ENCODE results near the gene FAM25C.
"Not testable (repeated sequence)": the region's sequence is repeated elsewhere in the genome, so short reads cannot be mapped to it uniquely, and the experiment has no call there.

Gene FAM25C

DNA sequence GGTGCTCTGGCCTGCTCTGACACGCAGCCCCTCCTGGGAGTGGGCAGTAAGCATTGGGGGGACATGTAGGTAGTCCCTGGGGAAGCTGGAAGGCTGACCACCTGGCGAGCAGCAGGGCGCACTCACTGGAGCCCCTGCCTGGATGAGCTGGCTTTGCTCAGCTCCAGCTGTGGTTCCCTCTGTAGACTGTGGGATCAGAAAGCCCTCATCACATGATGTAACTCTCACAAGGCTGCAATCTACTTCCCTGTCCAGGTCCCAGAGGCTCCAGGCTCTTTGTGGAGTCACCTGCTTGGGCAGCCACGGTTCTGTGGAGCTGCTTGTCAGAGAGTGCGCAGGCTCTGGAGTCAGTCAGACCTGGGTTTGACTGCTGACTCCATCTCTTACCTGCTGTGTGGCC is 36.8 kb downstream of the FAM25C start:
- H3K4me3 ChIP-seq (ENCODE audit: low read depth, low read length); DNase-seq (ENCODE audit: low read depth): not testable (repeated sequence)

DNA sequence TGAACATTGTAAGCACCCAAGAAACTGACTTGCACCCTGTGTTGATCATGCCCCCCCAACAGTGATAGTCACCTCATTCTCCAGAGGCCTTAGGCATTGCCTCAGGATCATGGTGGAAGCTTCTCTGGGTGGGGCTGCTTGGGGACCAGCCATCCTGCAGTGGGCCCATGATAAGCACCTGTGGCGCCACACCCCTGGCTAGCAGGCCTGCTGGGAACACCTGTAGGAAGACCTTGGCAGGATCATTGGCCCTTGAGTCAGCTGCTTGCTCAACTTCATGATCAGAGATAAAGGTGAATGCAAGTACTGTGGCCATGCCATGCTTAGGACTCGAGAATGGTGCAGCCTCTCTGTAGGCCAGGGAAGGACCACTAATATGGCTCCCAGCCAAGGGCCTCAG is 38.9 kb downstream of the FAM25C start:
- not testable (repeated sequence) for H3K4me3 ChIP-seq (ENCODE audit: low read depth, low read length); DNase-seq (ENCODE audit: low read depth)

DNA sequence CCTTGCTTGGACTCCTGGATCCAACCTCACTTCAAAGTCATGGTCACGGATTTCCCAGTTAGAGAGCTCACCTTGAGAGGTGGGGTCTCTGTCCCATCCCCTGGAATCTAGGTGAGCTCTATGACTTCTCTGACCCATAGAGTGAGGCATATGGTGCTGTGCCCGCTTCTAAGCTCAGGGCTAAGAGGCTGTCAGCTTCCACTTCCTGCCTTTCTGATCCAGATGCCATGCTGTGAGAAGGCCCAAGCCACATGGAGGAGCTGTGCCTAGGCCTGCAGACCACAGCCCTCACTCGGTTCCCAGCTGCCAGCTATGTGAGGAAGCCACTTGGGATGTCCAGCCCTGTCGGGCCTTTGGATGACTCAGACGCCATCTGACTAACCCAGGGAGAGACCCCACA is 39.9 kb downstream of the FAM25C start:
- not testable (repeated sequence) for H3K4me3 ChIP-seq (ENCODE audit: low read depth, low read length); DNase-seq (ENCODE audit: low read depth)

DNA sequence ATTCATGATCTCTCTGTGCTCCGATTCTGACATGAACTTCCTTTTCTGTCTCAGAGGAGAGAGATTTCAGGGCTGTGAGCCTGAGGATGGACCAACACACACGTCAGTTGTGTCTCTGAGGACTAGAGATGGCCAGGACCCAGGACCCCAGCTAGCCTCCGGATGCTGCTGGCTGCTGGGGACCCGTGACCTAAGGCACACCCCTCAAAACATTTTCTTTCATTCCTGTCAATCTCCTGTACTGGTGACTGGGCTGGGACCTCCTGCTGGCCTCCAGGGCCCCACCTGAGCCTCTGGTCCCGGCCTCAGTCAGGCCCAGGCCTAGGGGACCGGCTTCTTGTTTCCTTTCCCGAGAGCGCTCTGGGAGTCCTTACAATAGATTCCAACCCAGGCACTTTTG is 42.4 kb downstream of the FAM25C start:
- not testable (repeated sequence) for DNase-seq (ENCODE audit: low read depth); H3K4me3 ChIP-seq (ENCODE audit: low read depth, low read length)

DNA sequence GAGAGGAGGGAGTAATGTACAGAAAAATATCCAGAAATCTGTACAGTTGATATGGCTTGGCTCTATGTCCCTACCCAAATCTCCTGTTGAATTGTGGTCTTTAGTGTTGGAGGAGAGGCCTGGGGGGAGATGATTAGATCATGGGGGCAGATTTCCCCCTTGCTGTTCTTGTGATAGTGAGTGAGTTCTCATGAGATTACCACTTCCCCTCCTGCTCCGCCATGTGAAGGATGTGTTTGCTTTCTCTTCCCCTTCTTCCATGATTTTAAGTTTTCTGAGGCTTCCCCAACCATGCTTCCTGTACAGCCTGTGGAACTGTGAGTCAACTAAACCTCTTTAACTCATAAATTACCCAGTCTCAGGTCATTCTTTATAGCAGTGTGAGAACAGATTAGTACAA is 52.2 kb downstream of the FAM25C start:
- not testable (repeated sequence) for H3K4me3 ChIP-seq (ENCODE audit: low read depth, low read length); DNase-seq (ENCODE audit: low read depth)
